K562 (cell line): Measurements from ENCODE around the gene ALG1L2.
"Not testable (repeated sequence)": the region's sequence is repeated elsewhere in the genome, so short reads cannot be mapped to it uniquely, and the experiment has no call there.

Experiments used
- KLF6 ChIP-seq: fragments of 250-450 bp; sonication (Bioruptor Pico); IDR thresholded peaks from 2 replicates; pipeline ENCODE4 v1.4.0; 2020; ENCODE audit warnings: mild to moderate bottlenecking, moderate library complexity, borderline replicate concordance
- SMARCE1 ChIP-seq: fragments of 450-650 bp; IDR thresholded peaks from 2 replicates; pipeline ENCODE4 v1.7.1; 2016; ENCODE audit warnings: mild to moderate bottlenecking

GRCh38 chr3:130120291-130120690, 38.7 kb downstream of the ALG1L2 start:
- not testable (repeated sequence) for TF ChIP-seq SMARCE1; KLF6 (CRISPR knock-in tag)
